PFSK-1 (cell line): ENCODE results near the gene F12.

Experiments
- POLR2AphosphoS5 ChIP-seq: IDR thresholded peaks from 2 replicates; pipeline ENCODE4 v1.6.1; 2012; ENCODE audit warnings: low read depth, mild to moderate bottlenecking, control low read depth, low read length, moderate library complexity
- REST ChIP-seq, 2 experiments: IDR thresholded peaks; 2 replicates each; pipeline versions ENCODE4 v1.6.1 to v1.8.0; 2011 to 2012; ENCODE audit warnings: low read depth in 2 of 2, low read length in 2 of 2, control low read depth in 1 of 2, inconsistent platforms in 1 of 2, mild to moderate bottlenecking in 1 of 2, moderate library complexity in 1 of 2; ENCODE audit not compliant: insufficient read depth in 1 of 2
- SIN3A ChIP-seq: IDR thresholded peaks from 2 replicates; pipeline ENCODE4 v1.6.1; 2012; ENCODE audit warnings: mild to moderate bottlenecking, low read length, moderate library complexity, borderline replicate concordance; ENCODE audit not compliant: insufficient read depth

DNA sequence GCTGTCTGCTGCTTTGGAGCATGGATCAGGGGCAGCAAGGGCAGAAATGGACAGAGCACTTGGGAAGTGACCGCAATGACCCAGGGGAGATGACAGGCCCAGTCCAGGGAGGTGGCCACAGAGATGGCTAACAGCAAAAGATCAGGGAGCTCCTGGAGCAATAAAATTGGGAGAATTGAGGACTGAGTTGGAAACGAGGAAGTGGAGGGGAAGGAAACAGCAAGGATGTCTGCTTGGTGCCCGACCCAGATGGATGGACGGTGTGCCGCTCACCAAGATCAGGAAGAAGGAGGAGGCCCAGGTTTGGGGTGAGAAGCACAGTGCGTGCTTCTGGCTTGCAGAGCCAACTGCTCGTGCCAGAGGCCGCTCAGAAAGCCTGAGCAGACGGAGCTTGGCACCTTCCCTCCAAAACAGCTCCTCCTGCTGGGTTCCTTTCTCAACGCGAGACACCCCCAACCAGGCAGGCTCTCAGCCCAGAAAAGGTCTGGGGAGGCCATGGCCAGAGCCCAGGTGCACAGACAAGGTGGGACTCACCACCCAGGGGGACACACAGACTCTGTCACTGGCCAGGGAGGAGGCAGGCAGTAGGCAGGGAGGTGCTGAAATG is 26.8 kb downstream of the F12 start:
- TF ChIP-seq SIN3A (no peak), REST (IDR thresholded peaks at IDR 0.05; ENCODE audit: insufficient read depth in 1 of 2, low read depth in 2 of 2, low read length in 2 of 2) (no peak), POLR2AphosphoS5 (no peak)
